T-helper 2 cell (primary cell): ENCODE data around the gene CRLF3.
"Not testable (repeated sequence)": the region's sequence is repeated elsewhere in the genome, so short reads cannot be mapped to it uniquely, and the experiment has no call there.

Experiments used
- DNase-seq, 5 experiments: peaks; one replicate each; pipeline versions ENCODE4 v3.0.0 to v3.0.0-alpha.2; 2012 to 2022

CRLF3 gene

DNA sequence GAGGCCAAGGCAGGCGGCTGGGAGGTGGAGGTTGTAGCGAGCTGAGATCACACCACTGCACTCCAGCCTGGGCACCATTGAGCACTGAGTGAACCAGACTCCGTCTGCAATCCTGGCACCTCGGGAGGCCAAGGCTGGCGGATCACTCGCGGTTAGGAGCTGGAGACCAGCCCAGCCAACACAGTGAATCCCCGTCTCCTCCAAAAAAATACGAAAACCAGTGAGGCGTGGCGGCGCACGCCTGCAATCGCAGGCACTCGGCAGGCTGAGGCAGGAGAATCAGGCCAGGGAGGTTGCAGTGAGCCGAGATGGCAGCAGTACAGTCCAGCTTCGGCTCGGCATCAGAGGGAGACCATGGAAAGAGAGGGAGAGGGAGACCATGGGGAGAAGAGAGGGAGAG lies 88.1 kb downstream of the CRLF3 start:
- DNase-seq, result not testable (repeated sequence)

GRCh38 chr17:30735644-30736043 lies 88.8 kb downstream of the CRLF3 start:
- DNase-seq, result not testable (repeated sequence)

GRCh38 chr17:30735206-30735605 lies 89.3 kb downstream of the CRLF3 start:
- DNase-seq, result not testable (repeated sequence)

- DNase-seq, result not testable (repeated sequence)
Observed at GRCh38 chr17:30734153-30734552, 90.3 kb downstream of the CRLF3 start.
